ENCODE measurements around the gene VPS37B.

DNA sequence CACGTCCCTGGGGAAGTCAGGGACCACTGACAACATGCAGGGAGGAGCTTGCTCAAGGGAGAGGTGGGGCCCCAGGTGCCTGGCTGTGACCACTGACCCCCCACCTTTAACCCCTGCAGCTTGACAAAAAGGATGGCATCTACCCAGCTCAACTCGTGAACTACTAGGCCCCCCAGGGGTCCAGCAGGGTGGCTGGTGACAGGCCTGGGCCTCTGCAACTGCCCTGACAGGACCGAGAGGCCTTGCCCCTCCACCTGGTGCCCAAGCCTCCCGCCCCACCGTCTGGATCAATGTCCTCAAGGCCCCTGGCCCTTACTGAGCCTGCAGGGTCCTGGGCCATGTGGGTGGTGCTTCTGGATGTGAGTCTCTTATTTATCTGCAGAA lies 34.3 kb downstream of the VPS37B start:
- TF ChIP-seq, protein P1, sequence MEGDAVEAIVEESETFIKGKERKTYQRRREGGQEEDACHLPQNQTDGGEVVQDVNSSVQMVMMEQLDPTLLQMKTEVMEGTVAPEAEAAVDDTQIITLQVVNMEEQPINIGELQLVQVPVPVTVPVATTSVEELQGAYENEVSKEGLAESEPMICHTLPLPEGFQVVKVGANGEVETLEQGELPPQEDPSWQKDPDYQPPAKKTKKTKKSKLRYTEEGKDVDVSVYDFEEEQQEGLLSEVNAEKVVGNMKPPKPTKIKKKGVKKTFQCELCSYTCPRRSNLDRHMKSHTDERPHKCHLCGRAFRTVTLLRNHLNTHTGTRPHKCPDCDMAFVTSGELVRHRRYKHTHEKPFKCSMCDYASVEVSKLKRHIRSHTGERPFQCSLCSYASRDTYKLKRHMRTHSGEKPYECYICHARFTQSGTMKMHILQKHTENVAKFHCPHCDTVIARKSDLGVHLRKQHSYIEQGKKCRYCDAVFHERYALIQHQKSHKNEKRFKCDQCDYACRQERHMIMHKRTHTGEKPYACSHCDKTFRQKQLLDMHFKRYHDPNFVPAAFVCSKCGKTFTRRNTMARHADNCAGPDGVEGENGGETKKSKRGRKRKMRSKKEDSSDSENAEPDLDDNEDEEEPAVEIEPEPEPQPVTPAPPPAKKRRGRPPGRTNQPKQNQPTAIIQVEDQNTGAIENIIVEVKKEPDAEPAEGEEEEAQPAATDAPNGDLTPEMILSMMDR (IDR thresholded peaks at IDR 0.05), result no peak
- TF ChIP-seq EP300 (IDR thresholded peaks at IDR 0.05), result no peak
